ENCODE measurements around the gene TNPO3. TPM values are rescaled to one million over a fixed set of nuclear protein-coding genes. Genes with fewer than 3 reads are reported as not detected.
A peak's percentile ranks its signal among the peaks of the same experiment; 100 is the strongest.

The TNPO3 gene
- total RNA-seq, 1 donor from 2014 or later, result 103 TPM

- DNase-seq (ENCODE audit: low read depth), result no peak
These were observed 115.6 kb downstream of the TNPO3 start for GRCh38 chr7:128939075-128939860.

- DNase-seq (ENCODE audit: low read depth), result no peak
These were observed 116.3 kb downstream of the TNPO3 start for GRCh38 chr7:128938544-128939074.

GRCh38 chr7:128937647-128938543, 117.0 kb downstream of the TNPO3 start, which contains the start of gene IRF5:
Gene IRF5, plus strand, starts transcription at chr7:128937927. Its CDS starts 4,155 bp downstream, at chr7:128942082.
- peak; percentile 18 for DNase-seq (ENCODE audit: low read depth)

- no peak for DNase-seq (ENCODE audit: low read depth)
These were observed 117.7 kb downstream of the TNPO3 start for GRCh38 chr7:128937271-128937646.

- no peak for DNase-seq (ENCODE audit: low read depth)
These were observed 118.1 kb downstream of the TNPO3 start for GRCh38 chr7:128936798-128937197.

- DNase-seq (ENCODE audit: low read depth), result no peak
These were observed 119.6 kb downstream of the TNPO3 start for GRCh38 chr7:128935342-128935730.

- no peak for DNase-seq (ENCODE audit: low read depth)
These were observed 120.3 kb downstream of the TNPO3 start for GRCh38 chr7:128934361-128935341.

- peak; percentile 15 for DNase-seq (ENCODE audit: low read depth)
These were observed 121.6 kb downstream of the TNPO3 start for GRCh38 chr7:128933180-128933891.

- DNase-seq (ENCODE audit: low read depth), result no peak
These were observed 122.1 kb downstream of the TNPO3 start for GRCh38 chr7:128932862-128933179.

- DNase-seq (ENCODE audit: low read depth), result no peak
These were observed 122.7 kb downstream of the TNPO3 start for GRCh38 chr7:128931965-128932861.

GRCh38 chr7:128931190-128931798, 123.6 kb downstream of the TNPO3 start:
- no peak for DNase-seq (ENCODE audit: low read depth)

- no peak for DNase-seq (ENCODE audit: low read depth)
These were observed 125.8 kb downstream of the TNPO3 start for GRCh38 chr7:128928882-128929788.

- no peak for DNase-seq (ENCODE audit: low read depth)
These were observed 126.6 kb downstream of the TNPO3 start for GRCh38 chr7:128928159-128928813.

GRCh38 chr7:128924707-128925588, 130.0 kb downstream of the TNPO3 start:
- no peak for DNase-seq (ENCODE audit: low read depth)

- DNase-seq (ENCODE audit: low read depth), result no peak
These were observed 131.5 kb downstream of the TNPO3 start for GRCh38 chr7:128923411-128923800.
